Endothelial cell of umbilical vein (primary cell): ENCODE data around the gene TBX2. TPM values are rescaled to one million over a fixed set of nuclear protein-coding genes. Genes with fewer than 3 reads are reported as not detected.

Experiments used
- BruUV-seq: library from RNA; stranded (reverse); fragments of 400-500 nt; replicated peaks from 2 replicates; lab custom pipeline; 2021; lab: Mats Ljungman, UMichigan
- CTCF ChIA-PET: fragments of 300-600, 350-600 bp; sonication (Branson Sonifier 250); formaldehyde crosslinking; loops from one replicate; lab custom pipeline; 2021; ENCODE audit warnings: antibody characterized with exemption, inconsistent platforms; lab: Charles Lee
- POLR2A ChIA-PET: fragments of 300-600, 350-600 bp; sonication (Branson Sonifier 250); formaldehyde crosslinking; loops from one replicate; lab custom pipeline; 2021; ENCODE audit warnings: antibody characterized with exemption, inconsistent platforms; lab: Charles Lee
- DNase-seq: peaks from one replicate; pipeline ENCODE4 v3.0.0-alpha.2; 2011; ENCODE audit warnings: low read depth, low spot score
- FAIRE-seq: peaks from 2 replicates; lab custom pipeline; 2011; peaks lifted over from hg19 to GRCh38; lab: Jason Lieb, UNC
- H2AFZ ChIP-seq: 2 replicates; pipeline ENCODE4 v1.6.0; 2012; ENCODE audit warnings: low read depth, low read length, control low read depth, inconsistent platforms
- H3K27ac ChIP-seq: 2 replicates; pipeline ENCODE4 v1.5.1; 2011; ENCODE audit warnings: low read depth, mild to moderate bottlenecking, control low read depth, low read length, moderate library complexity; ENCODE audit not compliant: insufficient read depth
- H3K27me3 ChIP-seq, 2 experiments: 2 replicates each; pipeline versions ENCODE4 v1.6.0 to v1.6.1; 2011; ENCODE audit warnings: low read length in 2 of 2, mixed read lengths in 1 of 2; ENCODE audit not compliant: control insufficient read depth in 2 of 2, insufficient read depth in 2 of 2
- H3K36me3 ChIP-seq, 2 experiments: 2 replicates in 1 of 2; 3 replicates in 1 of 2; pipeline ENCODE4 v1.5.1; 2011; ENCODE audit warnings: low read length in 2 of 2, mild to moderate bottlenecking in 1 of 2, moderate library complexity in 1 of 2; ENCODE audit not compliant: control insufficient read depth in 2 of 2, insufficient read depth in 2 of 2; ENCODE audit errors: extremely low read depth in 1 of 2
- H3K4me1 ChIP-seq: 3 replicates; pipeline ENCODE4 v1.5.1; 2011; ENCODE audit warnings: mild to moderate bottlenecking, low read length; ENCODE audit not compliant: control insufficient read depth, insufficient read depth; ENCODE audit errors: extremely low read depth
- H3K4me2 ChIP-seq: 2 replicates; pipeline ENCODE4 v1.6.1; 2011; ENCODE audit warnings: low read length, control low read depth, mixed read lengths; ENCODE audit not compliant: insufficient read depth
- H3K4me3 ChIP-seq, 3 experiments: fragments of 200-600 bp in 1 of 3; sonication (generic), shearing (Covaris generic) in 1 of 3; replicated peaks in 1 of 3; 2 replicates each; pipeline ENCODE4 v1.5.1; 2011 to 2016; ENCODE audit warnings: control low read depth in 3 of 3, low read length in 3 of 3, mild to moderate bottlenecking in 2 of 3, inconsistent platforms in 1 of 3, low read depth in 1 of 3, moderate library complexity in 1 of 3; ENCODE audit not compliant: insufficient read depth in 1 of 3
- H3K79me2 ChIP-seq: 2 replicates; pipeline ENCODE4 v1.6.0; 2012; ENCODE audit warnings: low read length, inconsistent platforms; ENCODE audit not compliant: control insufficient read depth, insufficient read depth
- H3K9ac ChIP-seq: replicated peaks from 2 replicates; pipeline ENCODE3; 2011; ENCODE audit warnings: low read length, control low read depth; ENCODE audit not compliant: insufficient read depth; ENCODE audit errors: extremely low read depth
- H3K9me1 ChIP-seq: replicated peaks from 3 replicates; pipeline ENCODE4 v1.6.0; 2011; ENCODE audit warnings: mild to moderate bottlenecking, low read length; ENCODE audit not compliant: control insufficient read depth, insufficient read depth; ENCODE audit errors: extremely low read depth
- H3K9me3 ChIP-seq: replicated peaks from 2 replicates; pipeline ENCODE4 v1.5.1; 2012; ENCODE audit warnings: low read length, inconsistent platforms; ENCODE audit not compliant: control insufficient read depth, insufficient read depth
- H4K20me1 ChIP-seq: replicated peaks from 2 replicates; pipeline ENCODE3; 2011; ENCODE audit warnings: mild to moderate bottlenecking, low read length; ENCODE audit not compliant: control insufficient read depth, insufficient read depth; ENCODE audit errors: extremely low read depth
- CTCF ChIP-seq, 2 donors: IDR thresholded peaks; 1 replicate in 1 of 2; 2 replicates in 1 of 2; pipeline ENCODE4 v1.5.1; 2011; ENCODE audit warnings: low read length in 2 of 2, mild to moderate bottlenecking in 2 of 2, moderate library complexity in 2 of 2, control low read depth in 1 of 2, inconsistent platforms in 1 of 2, low read depth in 1 of 2; ENCODE audit not compliant: insufficient read depth in 1 of 2; ENCODE audit errors: extremely low read depth in 1 of 2
- GATA2 ChIP-seq: IDR thresholded peaks from 2 replicates; pipeline ENCODE4 v1.7.0; 2011; ENCODE audit warnings: low read depth, mild to moderate bottlenecking, moderate library complexity, mixed read lengths, low read length; ENCODE audit not compliant: insufficient read length, insufficient read depth
- MAX ChIP-seq: IDR thresholded peaks from 2 replicates; pipeline ENCODE4 v1.6.1; 2011; ENCODE audit not compliant: insufficient read depth, insufficient read length
- MYC ChIP-seq: IDR thresholded peaks from one replicate; pipeline ENCODE4 v1.6.1; 2011; ENCODE audit warnings: mild to moderate bottlenecking, low read depth, low read length
- POLR2A ChIP-seq: IDR thresholded peaks from 2 replicates; pipeline ENCODE4 v1.6.1; 2012; ENCODE audit warnings: low read depth, mild to moderate bottlenecking, control low read depth, low read length
- POLR2AphosphoS5 ChIP-seq: IDR thresholded peaks from 2 replicates; pipeline ENCODE4 v1.6.1; 2012; ENCODE audit warnings: low read depth, mild to moderate bottlenecking, control low read depth, low read length, moderate library complexity; ENCODE audit not compliant: insufficient read depth
- dilution Hi-C: fragments of 300-500 bp; cut with MboI; formaldehyde crosslinking; loops from one replicate; pipeline ENCODE4 v1.15.0; 2019; ENCODE audit warnings: low sequenced_read_pairs; ENCODE audit not compliant: extremely low pct_ligation_motif_present
- intact Hi-C: fragments of 100-400 bp; cut with micrococcal nuclease; formaldehyde crosslinking; loops from one replicate; pipeline ENCODE4 v1.10.0; 2022
- polyA plus RNA-seq, 4 experiments: library from polyadenylated mRNA; depleted of rRNA in 3 of 4; stranded (reverse) in 3 of 4; unstranded in 1 of 4; fragments of >200 nt; gene quantifications; 2 replicates each; pipeline versions ENCODE4 v1.2.1 to v1.2.3, GENCODE V29; 2011 to 2012; ENCODE audit warnings: missing spikeins in 1 of 4
- total RNA-seq: library from RNA; stranded (reverse); gene quantifications from 2 replicates; pipeline ENCODE4 v1.2.3, GENCODE V29; 2021

The TBX2 gene
- total and polyA plus RNA-seq, 2 donors (not counting 3 experiments of a cell fraction or from before 2014, with no cell fraction given), result not detected

- DNase-seq (no peak), FAIRE-seq (no peak)
- BruUV-seq, result no TSS peak
- no peak overlapping the region for H3K4me2 ChIP-seq
- H3K27me3 ChIP-seq, result peaks cover 35 to 41% of the 10 kb centered on the region in 2 experiments
- H3K9me1 ChIP-seq, result no peaks in the 10 kb centered on the region
- H3K36me3 ChIP-seq, result no peaks in the 10 kb centered on the region
- no peak overlapping the region for H3K4me3 ChIP-seq
- no peaks in the 10 kb centered on the region for H3K79me2 ChIP-seq
- no peak overlapping the region for H3K9ac ChIP-seq
- no peak overlapping the region for H3K27ac ChIP-seq
- no peaks in the 10 kb centered on the region for H3K9me3 ChIP-seq
- CTCF ChIA-PET, result interaction anchor here (1.1 to 2.4 kb wide), 9 partner anchors 10 to 673 kb away, joined by 3 to 11 read pairs (median 5); no protein-coding TSS in a partner anchor
- dilution Hi-C loops, result no loop called here
- no peaks in the 10 kb centered on the region for H4K20me1 ChIP-seq
- POLR2A ChIA-PET, result no interaction called here
- intact Hi-C loops, result no loop called here
- no peaks in the 10 kb centered on the region for H3K4me1 ChIP-seq
- TF ChIP-seq POLR2A (no peak), MAX (no peak)
- H2AFZ ChIP-seq, result no peak overlapping the region
These were observed 6.1 kb upstream of the TBX2 start for GRCh38 chr17:61393550-61393903.

- H3K9ac ChIP-seq, result no peak overlapping the region
- dilution Hi-C loops (no loop called here), intact Hi-C loops (no loop called here)
- ChIA-PET POLR2A (no interaction called here), CTCF (interaction anchor here (1.1 to 2.4 kb wide), 9 partner anchors 11 to 673 kb away, joined by 3 to 11 read pairs (median 5); no protein-coding TSS in a partner anchor)
- no peaks in the 10 kb centered on the region for H3K79me2 ChIP-seq
- no peak overlapping the region for H3K4me3 ChIP-seq
- H3K9me1 ChIP-seq, result no peaks in the 10 kb centered on the region
- DNase-seq (no peak), FAIRE-seq (no peak)
- no peaks in the 10 kb centered on the region for H3K36me3 ChIP-seq
- H3K4me1 ChIP-seq, result no peaks in the 10 kb centered on the region
- H3K9me3 ChIP-seq, result no peaks in the 10 kb centered on the region
- H3K27me3 ChIP-seq, result peaks cover 40 to 46% of the 10 kb centered on the region in 2 experiments
- H3K4me2 ChIP-seq, result no peak overlapping the region
- no peak overlapping the region for H2AFZ ChIP-seq
- BruUV-seq, result no TSS peak
- H4K20me1 ChIP-seq, result no peaks in the 10 kb centered on the region
- TF ChIP-seq MYC (no peak), POLR2AphosphoS5 (no peak), GATA2 (no peak), CTCF (IDR thresholded peaks at IDR 0.05; ENCODE audit: extremely low read depth in 1 of 2, insufficient read depth in 1 of 2, low read depth in 1 of 2, low read length in 2 of 2) (no peak)
- H3K27ac ChIP-seq, result no peak overlapping the region
These were observed 5.6 kb upstream of the TBX2 start for GRCh38 chr17:61393904-61394629.
